ENCODE data around the gene TBXA2R.
"Not testable (repeated sequence)": the region's sequence is repeated elsewhere in the genome, so short reads cannot be mapped to it uniquely, and the experiment has no call there.

The TBXA2R gene

DNA sequence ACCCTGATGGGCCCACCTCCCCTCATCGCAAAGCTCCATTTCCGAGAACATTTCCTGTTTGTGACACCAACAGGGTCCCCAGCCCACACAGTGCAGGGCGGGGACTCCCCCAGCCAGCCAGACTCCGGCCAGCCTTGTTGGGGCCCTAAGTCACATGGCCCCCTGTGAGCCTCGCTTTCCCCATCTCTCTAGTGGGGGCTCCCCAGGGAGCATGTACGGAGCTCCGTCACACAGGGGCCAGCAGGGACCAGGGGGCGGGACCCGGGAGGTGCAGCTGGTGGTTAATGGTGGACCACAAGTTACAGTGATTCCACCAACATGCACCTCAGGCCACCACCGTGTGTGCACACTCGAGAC is 1.7 kb downstream of the TBXA2R start:
- FAIRE-seq = no peak

GRCh38 chr19:3604227-3604986 is 2.3 kb downstream of the TBXA2R start:
- no peak for FAIRE-seq

- FAIRE-seq = no peak
Observed at GRCh38 chr19:3603121-3603811, 3.4 kb downstream of the TBXA2R start.

DNA sequence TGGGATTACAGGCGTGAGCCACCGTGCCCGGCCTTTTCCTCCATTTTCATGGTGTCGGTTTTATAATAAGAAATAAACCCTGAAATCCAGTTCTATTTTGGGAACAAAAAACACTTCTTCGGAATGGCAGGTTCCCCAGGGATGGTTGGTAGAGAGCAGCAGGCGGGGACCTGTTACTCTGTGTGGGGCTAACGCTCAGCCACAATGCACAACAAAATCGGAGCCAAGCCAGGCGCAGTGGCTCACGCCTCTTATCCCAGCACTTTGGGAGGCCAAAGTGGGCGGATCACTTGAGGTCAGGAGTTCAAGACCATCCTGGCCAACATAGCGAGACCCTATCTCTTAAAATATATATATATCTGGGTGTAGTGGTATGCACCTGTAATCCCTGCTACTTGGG is 5.7 kb downstream of the TBXA2R start:
- no peak for FAIRE-seq

DNA sequence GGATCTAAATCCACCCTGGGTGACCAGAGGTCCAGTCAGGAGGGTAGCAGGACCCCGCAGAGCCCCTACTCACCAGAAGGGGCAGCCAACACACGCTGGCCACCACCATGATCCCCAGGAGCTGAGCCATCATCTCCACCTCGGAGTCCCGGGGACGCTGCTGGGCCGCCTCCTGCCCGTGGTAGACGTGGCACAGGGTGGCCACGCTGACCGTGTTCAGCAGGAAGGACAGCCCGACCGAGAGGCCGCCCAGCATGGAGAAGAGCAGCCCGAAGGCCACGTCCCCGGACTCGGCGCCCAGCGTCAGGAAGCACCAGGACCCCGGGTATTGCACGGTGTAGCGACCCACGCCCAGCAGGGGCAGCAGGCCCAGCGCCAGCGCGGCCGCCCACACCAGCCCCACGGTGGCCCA is 6.9 kb downstream of the TBXA2R start:
- no peak for FAIRE-seq

DNA sequence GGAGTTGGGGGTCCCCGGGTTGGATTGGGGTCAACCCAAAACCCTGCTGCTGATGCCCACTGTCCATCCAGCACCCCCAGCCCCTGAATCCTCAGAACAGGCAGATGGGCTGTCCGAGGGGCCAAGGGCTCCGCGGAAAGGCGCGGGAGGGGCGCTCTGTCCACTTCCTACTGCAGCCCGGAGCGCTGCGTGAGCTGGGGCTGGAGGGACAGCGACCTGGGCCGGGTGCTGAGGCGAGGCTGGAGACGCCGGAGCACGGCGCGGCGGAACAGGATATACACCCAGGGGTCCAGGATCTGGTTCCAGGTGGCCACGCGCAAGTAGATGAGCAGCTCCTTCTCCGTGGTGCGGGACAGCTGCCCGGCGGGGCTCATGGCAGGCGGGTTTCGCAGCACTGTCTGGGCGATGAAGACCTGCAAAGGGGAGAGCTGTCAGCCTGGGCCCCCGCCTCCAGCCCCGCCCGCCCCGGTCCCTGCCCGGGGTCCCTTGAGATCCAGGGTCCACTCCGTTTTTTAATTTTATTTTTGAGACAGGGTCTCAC is 11.1 kb downstream of the TBXA2R start:
- no peak for FAIRE-seq

DNA sequence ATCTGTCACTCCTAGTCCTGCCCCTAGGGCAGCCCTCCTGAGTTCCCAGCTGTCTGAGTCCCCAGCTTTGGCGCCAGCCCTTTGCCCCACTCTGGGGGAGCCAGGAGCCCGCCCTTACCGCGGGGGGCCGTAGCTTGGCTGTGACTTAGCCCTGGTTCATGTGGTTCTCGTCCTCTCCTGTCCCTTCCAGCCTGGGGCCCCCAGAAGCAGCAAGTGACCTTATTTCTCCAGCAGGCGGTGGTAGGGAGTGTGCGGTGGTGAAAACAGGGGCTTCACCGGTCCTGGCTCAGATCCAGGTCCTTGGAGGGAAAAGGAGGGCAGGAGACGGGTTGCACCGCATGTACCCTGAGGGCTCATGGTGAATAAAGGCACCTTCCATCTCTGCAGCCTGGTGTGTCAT is 13.5 kb downstream of the TBXA2R start:
- no peak for FAIRE-seq

- FAIRE-seq = no peak
Observed at GRCh38 chr19:3591876-3592613, 14.6 kb downstream of the TBXA2R start.

- FAIRE-seq = no peak
Observed at GRCh38 chr19:3590991-3591659, 15.6 kb downstream of the TBXA2R start.

GRCh38 chr19:3589949-3590348 is 16.7 kb downstream of the TBXA2R start:
- no peak for FAIRE-seq

- FAIRE-seq = no peak
Observed at GRCh38 chr19:3589439-3589838, 17.2 kb downstream of the TBXA2R start.

DNA sequence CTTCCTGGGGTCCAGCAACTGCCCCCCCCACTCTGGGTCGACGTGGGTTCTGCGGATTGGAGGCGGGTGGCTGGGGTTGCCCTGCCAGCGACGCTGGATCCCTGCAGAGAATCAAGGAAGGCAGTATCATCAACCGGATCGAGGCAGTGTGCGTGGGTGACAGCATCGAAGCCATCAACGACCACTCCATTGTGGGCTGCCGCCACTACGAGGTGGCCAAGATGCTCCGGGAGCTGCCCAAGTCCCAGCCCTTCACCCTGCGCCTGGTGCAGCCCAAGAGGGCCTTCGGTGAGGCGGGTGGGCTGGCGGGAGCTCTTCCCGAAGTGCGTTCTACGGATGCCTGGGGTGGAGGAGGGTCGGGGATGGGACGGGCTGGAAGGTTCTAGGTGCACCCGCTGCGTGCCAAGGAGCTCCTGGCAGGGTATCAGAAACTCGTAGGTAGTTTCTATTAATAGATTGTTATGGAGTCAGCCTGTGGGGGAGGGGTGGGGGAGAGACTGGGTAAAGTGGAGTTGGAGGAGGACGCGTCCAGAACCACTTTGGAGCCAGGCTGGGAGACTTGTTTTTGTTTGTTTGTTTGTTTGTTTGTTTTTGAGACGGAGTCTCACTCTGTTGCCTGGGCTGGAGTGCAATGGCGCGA is 19.8 kb downstream of the TBXA2R start:
- no peak for FAIRE-seq

DNA sequence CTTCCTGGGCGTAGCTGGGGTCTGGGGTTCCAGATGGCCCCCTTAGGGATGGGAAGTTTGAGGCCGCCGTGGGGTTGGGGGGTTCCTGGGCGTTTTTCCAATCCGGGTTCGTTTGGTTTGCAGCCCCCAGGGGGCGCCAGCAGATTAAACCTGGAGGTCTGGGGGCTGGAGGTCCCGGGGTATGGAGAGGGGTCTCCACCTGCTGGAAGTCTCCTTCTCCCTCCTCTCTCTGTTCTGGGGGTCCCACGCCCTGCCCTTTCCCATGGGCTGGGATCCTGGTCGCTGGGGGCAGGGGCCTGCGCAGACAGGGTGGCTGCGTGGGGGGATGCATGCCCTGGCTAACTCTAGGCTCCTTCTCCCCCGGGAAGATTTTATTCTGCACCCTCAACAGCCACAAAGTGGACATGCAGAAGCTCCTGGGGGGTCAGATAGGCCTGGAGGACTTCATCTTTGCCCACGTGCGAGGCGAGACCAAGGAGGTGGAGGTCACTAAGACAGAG is 20.5 kb downstream of the TBXA2R start:
- FAIRE-seq = no peak

DNA sequence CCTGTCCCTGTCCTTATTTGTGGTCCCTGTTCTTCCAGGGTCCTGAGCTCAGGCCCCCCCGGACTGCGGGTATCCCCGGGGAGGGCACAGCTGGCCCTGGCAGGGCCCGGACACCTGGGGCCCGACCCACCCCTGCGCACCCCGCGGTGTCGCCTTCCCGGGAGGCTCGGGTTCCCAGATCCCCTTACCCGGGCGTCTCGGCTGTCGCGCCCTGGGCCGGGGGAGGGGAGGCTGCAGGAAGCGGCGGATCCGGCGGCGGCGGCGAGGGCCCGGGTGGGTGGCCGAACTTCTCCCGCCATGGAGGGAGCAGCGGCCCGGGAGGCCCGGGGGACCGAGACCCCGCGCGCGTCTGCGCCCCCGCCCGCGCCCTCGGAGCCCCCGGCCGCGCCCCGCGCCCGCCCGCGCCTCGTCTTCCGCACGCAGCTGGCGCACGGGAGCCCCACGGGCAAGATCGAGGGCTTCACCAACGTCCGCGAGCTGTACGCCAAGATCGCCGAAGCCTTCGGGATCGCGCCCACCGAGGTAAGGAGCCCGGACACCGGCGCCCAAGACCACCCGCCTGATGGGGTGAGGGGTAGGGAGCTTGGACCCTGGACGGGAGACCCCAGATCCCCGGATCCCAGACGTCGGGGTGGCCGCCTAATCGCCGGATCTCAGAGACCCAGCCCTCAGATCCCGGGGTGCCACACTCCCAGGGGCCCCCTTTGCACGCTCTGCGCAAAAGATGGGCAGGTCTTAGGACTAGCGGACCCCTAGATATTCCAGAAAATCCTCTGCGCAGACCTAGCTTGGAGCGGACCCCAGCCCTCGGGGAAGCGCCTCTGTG is 21.2 kb downstream of the TBXA2R start, which contains the start of gene GIPC3:
GIPC3 (plus strand) TSS at position 178 of the 826 bp plus-strand sequence; CDS start at position 298, 120 bp downstream.
- FAIRE-seq = no peak

- FAIRE-seq = not testable (repeated sequence)
Observed at GRCh38 chr19:3584036-3584802, 22.5 kb downstream of the TBXA2R start.

DNA sequence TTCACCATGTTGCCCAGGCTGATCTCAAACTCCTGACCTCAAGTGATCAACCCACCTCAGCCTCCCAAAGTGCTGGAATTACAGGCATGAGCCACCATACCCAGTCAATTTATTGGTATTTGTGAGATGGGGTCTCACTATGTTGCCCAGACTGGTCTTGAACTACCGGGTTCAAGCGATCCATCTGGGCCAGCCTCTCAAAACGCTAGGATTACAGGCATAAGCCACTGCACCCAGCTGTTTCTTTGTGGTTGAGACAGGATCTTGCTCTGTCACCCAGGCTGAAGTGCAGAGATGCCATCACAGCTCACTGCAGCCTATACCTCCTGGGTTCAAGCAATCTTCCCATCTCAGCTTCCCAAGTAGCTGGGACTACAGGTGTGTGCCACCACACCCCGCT is 24.9 kb downstream of the TBXA2R start:
- not testable (repeated sequence) for FAIRE-seq

GRCh38 chr19:3580156-3580934 is 26.3 kb downstream of the TBXA2R start:
- FAIRE-seq = no peak

DNA sequence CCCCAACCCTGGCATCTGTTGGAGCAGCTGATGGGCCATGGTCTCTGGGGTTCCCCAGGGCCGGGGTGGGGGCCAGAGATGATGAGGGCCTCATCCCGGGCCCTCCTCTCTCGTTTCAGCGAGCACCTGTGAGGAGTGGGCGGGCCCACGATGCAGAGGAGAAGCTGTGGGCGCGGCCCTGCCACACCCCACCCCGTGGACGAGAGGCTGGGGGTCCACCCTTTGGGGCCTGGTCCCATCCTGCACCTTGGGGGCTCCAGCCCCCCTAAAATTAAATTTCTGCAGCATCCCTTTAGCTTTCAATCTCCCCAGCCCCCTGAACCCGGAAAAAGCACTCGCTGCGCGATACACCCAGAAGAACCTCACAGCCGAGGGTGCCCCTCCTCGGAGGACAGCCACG is 28.3 kb downstream of the TBXA2R start:
- no peak for FAIRE-seq

GRCh38 chr19:3577723-3578344 is 28.8 kb downstream of the TBXA2R start:
- no peak for FAIRE-seq
